Gastrocnemius medialis (tissue), 4 donors: ENCODE data around the gene IL11RA. TPM values are rescaled to one million over a fixed set of nuclear protein-coding genes. Genes with fewer than 3 reads are reported as not detected.

Source experiments
- ATAC-seq, 2 donors: fragments of 150-250 bp; one replicate each; pipeline ENCODE4 v1.9.1; 2016
- DNase-seq, 2 donors: peaks; one replicate each; pipeline ENCODE4 v3.0.0-alpha.2; 2019
- H3K27ac ChIP-seq, 4 donors: fragments of 200-600 bp; sonication (generic); 1 replicate in 1 of 4; 2 replicates in 3 of 4; pipeline ENCODE4 v1.5.1; 2016 to 2018; ENCODE audit warnings: mild to moderate bottlenecking in 2 of 4, moderate library complexity in 1 of 4
- H3K27me3 ChIP-seq, 3 donors: fragments of 200-600 bp; sonication (generic) in 2 of 3; 1 replicate in 1 of 3; 2 replicates in 2 of 3; pipeline versions ENCODE4 v1.5.1 to v1.6.0; 2016 to 2019; ENCODE audit warnings: mild to moderate bottlenecking in 1 of 3, moderate library complexity in 1 of 3
- H3K36me3 ChIP-seq, 2 donors: fragments of 200-600 bp; sonication (generic) in 1 of 2; one replicate each; pipeline ENCODE4 v1.5.1; 2017 to 2018
- H3K4me1 ChIP-seq, 2 donors: fragments of 200-600 bp; sonication (generic) in 1 of 2; one replicate each; pipeline ENCODE4 v1.5.1; 2016 to 2017; ENCODE audit warnings: mild to moderate bottlenecking in 2 of 2
- H3K4me3 ChIP-seq, 4 donors: fragments of 200-600 bp; sonication (generic) in 3 of 4; 1 replicate in 1 of 4; 2 replicates in 3 of 4; pipeline ENCODE4 v1.5.1; 2016 to 2019; ENCODE audit warnings: mild to moderate bottlenecking in 2 of 4
- H3K9me3 ChIP-seq, 3 donors: fragments of 200-600 bp; sonication (generic) in 2 of 3; 1 replicate in 1 of 3; 2 replicates in 2 of 3; pipeline ENCODE4 v1.5.1; 2016 to 2019
- POLR2A ChIP-seq, 2 donors: fragments of 450-650 bp; IDR thresholded peaks; one replicate each; pipeline ENCODE4 v1.6.1; 2017; ENCODE audit warnings: antibody characterized with exemption in 2 of 2, mild to moderate bottlenecking in 2 of 2, moderate library complexity in 2 of 2
- in situ Hi-C, 4 donors: fragments of 200-750 bp; cut with MboI; loops; one replicate each; pipeline versions ENCODE4 v1.15.0 to v1.8.0; 2017; ENCODE audit warnings: low sequenced_read_pairs in 4 of 4
- intact Hi-C: fragments of 100-400 bp; cut with DNase I; formaldehyde crosslinking; loops from one replicate; pipeline ENCODE4 v1.15.1; 2023; ENCODE audit warnings: low total_unique reads
- total RNA-seq, 4 donors: library from RNA; depleted of rRNA; stranded (reverse); fragments of >200 nt; gene quantifications; one replicate each; pipeline versions ENCODE4 v1.1.0 to v1.2.3, GENCODE V29; 2016
- TF ChIP-seq, protein P1 (sequence below), 5 experiments: fragments of 450-650 bp in 3 of 5; fragments of 200-600 bp in 2 of 5; sonication (generic) in 2 of 5; IDR thresholded peaks in 4 of 5; conservative IDR thresholded peaks in 1 of 5; 1 replicate in 4 of 5; 2 replicates in 1 of 5; pipeline ENCODE4 v1.5.1; 2016 to 2019; ENCODE audit warnings: antibody characterized with exemption in 5 of 5, mild to moderate bottlenecking in 3 of 5, moderate library complexity in 3 of 5

The IL11RA gene
- total RNA-seq, 4 donors from 2014 or later, result 3.3 to 15.3 (median 11.6) TPM

DNA sequence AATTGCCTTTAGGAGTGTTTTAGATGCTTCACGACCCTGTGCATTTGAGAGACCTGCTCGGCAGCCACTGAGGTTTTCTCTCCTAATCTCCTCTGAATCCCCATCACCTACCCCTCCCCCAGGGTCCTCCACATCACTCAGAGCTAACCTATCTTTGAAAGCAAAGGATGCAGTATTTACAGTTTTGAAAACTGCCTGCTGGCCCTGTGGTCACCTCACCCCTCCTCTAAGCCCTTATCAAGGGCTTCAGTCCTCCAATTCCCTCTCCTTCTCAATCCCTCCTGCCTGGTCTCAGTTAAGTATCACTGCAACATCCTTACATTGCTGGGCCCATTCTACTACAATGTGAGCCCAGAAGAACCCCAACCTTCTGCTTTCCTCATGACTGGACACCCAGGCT is 44.7 kb upstream of the IL11RA start:
- ATAC-seq (no peak), DNase-seq (no peak)
- H3K27ac ChIP-seq, result no peak overlapping the region
- intact Hi-C loops (no loop called here), in situ Hi-C loops (loop anchor here (10.0 to 25.0 kb wide), 2 partner anchors 95 to 203 kb away; partner anchors contain the start of gene ENHO (in 1 of the 4))
- no peaks in the 10 kb centered on the region for H3K27me3 ChIP-seq
- no peaks in the 10 kb centered on the region for H3K36me3 ChIP-seq
- no peaks in the 10 kb centered on the region for H3K9me3 ChIP-seq
- H3K4me3 ChIP-seq, result no peak overlapping the region
- TF ChIP-seq POLR2A (IDR thresholded peaks at IDR 0.05), result no peak
- TF ChIP-seq, protein P1, sequence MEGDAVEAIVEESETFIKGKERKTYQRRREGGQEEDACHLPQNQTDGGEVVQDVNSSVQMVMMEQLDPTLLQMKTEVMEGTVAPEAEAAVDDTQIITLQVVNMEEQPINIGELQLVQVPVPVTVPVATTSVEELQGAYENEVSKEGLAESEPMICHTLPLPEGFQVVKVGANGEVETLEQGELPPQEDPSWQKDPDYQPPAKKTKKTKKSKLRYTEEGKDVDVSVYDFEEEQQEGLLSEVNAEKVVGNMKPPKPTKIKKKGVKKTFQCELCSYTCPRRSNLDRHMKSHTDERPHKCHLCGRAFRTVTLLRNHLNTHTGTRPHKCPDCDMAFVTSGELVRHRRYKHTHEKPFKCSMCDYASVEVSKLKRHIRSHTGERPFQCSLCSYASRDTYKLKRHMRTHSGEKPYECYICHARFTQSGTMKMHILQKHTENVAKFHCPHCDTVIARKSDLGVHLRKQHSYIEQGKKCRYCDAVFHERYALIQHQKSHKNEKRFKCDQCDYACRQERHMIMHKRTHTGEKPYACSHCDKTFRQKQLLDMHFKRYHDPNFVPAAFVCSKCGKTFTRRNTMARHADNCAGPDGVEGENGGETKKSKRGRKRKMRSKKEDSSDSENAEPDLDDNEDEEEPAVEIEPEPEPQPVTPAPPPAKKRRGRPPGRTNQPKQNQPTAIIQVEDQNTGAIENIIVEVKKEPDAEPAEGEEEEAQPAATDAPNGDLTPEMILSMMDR (IDR thresholded peaks at IDR 0.05 in 4 of 5, conservative IDR thresholded peaks at IDR 0.05 in 1 of 5), result no peak
- H3K4me1 ChIP-seq, result peaks cover 14 to 21% of the 10 kb centered on the region in 2 donors

GRCh38 chr9:34610434-34611206 is 41.4 kb upstream of the IL11RA start:
- Histone ChIP-seq H3K9me3 (no peaks in the 10 kb centered on the region), H3K27me3 (no peaks in the 10 kb centered on the region), H3K4me3 (peak overlapping the region; percentile 67 to 89 (median 81)), H3K36me3 (peaks cover 0 to 10% of the 10 kb centered on the region in 2 donors), H3K4me1 (peaks cover 23 to 30% of the 10 kb centered on the region in 2 donors), H3K27ac (peak overlapping the region; percentile 93 to 98 (median 96))
- ATAC-seq, result peak; percentile 15 to 48
- no peak for TF ChIP-seq POLR2A (IDR thresholded peaks at IDR 0.05)
- TF ChIP-seq, protein P1 (IDR thresholded peaks at IDR 0.05 in 4 of 5, conservative IDR thresholded peaks at IDR 0.05 in 1 of 5), result no peak
- intact Hi-C loops (no loop called here), in situ Hi-C loops (loop anchor here in 1 of 4 donors (25.0 kb wide), 1 partner anchor 98 kb away; the partner anchor contains the start of gene ENHO)
- DNase-seq, result peak in 1 of 2 donors; percentile 55

DNA sequence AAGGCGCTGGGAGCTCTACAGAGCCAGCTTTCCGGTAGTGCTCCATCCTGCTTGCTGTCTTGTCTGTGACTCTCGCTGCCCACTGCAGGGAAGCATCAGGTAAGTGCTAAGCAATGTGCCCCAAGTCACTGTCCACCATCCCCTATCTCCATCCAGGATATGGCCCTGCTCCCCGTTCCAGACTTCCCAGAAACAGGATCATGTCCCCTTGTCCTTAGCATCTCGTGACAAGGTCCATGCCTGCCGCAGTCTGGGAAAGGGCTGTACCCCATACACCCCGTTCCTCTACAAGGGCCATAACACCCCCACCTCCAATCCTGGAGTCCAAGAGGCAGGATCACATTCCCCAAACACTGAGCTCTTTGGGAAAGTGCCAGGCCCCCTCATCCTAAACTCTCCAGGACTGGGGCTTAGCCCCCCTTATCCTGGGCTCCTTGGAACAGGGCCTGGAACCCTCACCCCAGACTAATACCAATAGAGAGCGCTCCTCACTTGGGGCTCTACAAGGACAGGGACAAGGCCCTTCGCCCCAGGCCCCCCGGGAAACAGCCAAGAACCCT is 40.7 kb upstream of the IL11RA start:
- in situ Hi-C loops, result loop anchor here in 1 of 4 donors (25.0 kb wide), 1 partner anchor 99 kb away; the partner anchor contains the start of gene ENHO
- H3K27ac ChIP-seq, result peak overlapping the region; percentile 93 to 98 (median 96)
- intact Hi-C loops, result no loop called here
- H3K4me1 ChIP-seq, result peaks cover 23 to 30% of the 10 kb centered on the region in 2 donors
- H3K27me3 ChIP-seq, result no peaks in the 10 kb centered on the region
- H3K36me3 ChIP-seq, result peaks cover 0 to 16% of the 10 kb centered on the region in 2 donors
- DNase-seq (peak in 1 of 2 donors; percentile 42), ATAC-seq (peak; percentile 39 to 51)
- H3K4me3 ChIP-seq, result peak overlapping the region; percentile 67 to 89 (median 81)
- H3K9me3 ChIP-seq, result no peaks in the 10 kb centered on the region
- TF ChIP-seq POLR2A (IDR thresholded peaks at IDR 0.05), result no peak
- TF ChIP-seq, protein P1 (IDR thresholded peaks at IDR 0.05 in 4 of 5, conservative IDR thresholded peaks at IDR 0.05 in 1 of 5), result no peak

DNA sequence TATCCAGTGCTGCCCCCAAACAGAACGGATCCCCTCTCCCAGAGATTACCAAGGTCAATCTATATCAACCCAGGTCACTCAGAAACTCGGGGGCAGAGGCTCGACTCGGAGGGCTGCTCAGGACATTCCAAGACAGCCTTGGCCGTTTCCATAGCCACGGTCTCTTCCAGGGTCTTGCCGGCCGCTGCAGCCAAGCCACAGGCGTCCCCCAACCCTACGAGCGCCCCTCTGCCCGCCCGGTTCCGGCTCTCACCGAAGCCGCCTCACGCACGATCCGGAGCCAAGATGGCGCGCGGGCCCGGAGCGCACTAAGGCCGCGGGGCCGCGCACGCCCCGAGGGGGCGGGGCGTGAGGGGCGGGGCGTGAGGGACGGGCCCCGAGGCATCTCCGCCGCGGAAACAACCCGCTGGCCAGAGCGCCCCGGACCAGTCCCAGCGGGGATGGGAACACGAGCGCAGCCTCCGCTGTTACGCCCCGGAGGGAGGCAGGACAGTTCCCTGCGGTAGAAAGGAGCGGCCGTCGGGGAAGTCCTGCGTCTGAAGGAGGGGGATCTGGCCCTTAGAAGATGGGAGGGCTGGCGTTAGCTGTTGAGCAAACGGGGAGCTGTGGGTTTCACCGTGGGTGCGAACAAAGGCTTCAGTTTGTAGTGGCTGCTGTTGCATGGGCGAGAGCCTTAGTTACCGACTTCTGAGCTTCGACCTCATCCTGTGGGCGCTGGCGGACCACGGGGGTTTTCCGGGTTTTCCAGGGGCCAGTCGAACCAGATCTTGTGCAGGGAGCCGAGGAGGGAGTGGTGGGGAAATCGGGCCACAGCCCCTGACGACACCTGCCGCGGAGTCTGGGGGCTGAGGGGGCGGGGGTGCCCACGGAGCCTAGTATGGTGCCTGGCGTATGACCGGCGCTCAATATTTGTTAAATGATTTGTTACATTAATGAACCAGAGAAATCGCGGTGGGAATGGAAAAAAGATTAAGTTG is 39.9 kb upstream of the IL11RA start, which contains the start of gene RPP25L:
RPP25L (minus strand) TSS at position 287 of the 977 bp plus-strand sequence. CDS start 801 bp downstream, outside the sequence.
- in situ Hi-C loops, result loop anchor here in 1 of 4 donors (25.0 kb wide), 1 partner anchor 100 kb away; the partner anchor contains the start of gene ENHO

More for the DNA sequence above, 39.9 kb upstream of the IL11RA start, which contains the start of gene RPP25L:
- Histone ChIP-seq H3K36me3 (peaks cover 0 to 23% of the 10 kb centered on the region in 2 donors), H3K4me3 (peak within 1 kb of the TSS; percentile 67 to 89 (median 81)), H3K9me3 (no peaks in the 10 kb centered on the region), H3K27ac (peak within 1 kb of the TSS; percentile 93 to 98 (median 96)), H3K27me3 (no peaks in the 10 kb centered on the region), H3K4me1 (peaks cover 23 to 30% of the 10 kb centered on the region in 2 donors)
- DNase-seq, result peak; percentile 75 to 76
- peak; percentile 79 to 83 for ATAC-seq
- TF ChIP-seq, protein P1 (IDR thresholded peaks at IDR 0.05 in 4 of 5, conservative IDR thresholded peaks at IDR 0.05 in 1 of 5), result peak in 1 of 5 experiments; percentile 9
- TF ChIP-seq POLR2A (IDR thresholded peaks at IDR 0.05), result peak; percentile 82 to 90
- intact Hi-C loops, result loop anchor here (1.0 kb wide), 2 partner anchors 17 to 22 kb away; partner anchors contain the start of gene ARID3C
